HG03378 (cell line): ENCODE results near the gene POLR2L.

Experiments
- ATAC-seq: cut with Tn5 transposase; IDR thresholded peaks from one replicate; pipeline ENCODE4 v1.9.1; 2021; ENCODE audit warnings: mild to moderate bottlenecking, moderate library complexity; ENCODE audit not compliant: unreplicated experiment

POLR2L gene

DNA sequence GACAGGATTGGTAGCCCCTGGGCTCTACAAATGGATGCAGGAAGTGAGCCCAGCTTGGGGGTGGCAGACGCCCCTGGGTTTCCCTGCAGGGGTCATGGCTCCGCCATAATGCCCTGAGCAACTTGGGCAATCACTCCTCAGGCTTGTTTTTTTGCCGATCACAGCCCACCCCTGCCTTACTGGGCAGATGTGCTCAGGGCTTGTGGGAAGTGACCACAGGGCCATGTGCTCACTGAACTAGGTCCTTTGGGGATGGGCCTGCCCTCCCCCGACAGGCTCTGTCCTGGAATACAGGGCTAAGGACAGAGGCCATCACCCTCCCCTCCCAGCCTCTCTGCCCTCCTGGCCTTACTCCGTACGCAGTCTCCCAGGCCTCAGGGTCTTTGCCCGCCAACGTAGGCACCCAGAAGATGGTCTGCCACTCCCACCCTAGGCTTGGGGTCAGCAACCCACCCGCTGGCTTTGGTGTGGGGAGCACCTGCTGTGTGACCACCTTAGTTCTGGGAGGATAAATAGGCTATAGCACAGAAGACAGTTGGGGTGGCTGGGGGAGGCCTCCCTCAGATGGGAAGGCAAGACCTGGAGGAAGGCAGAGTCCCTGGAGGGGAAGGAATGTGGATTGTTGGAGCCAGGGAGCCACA is 28.8 kb downstream of the POLR2L start:
- no peak for ATAC-seq

DNA sequence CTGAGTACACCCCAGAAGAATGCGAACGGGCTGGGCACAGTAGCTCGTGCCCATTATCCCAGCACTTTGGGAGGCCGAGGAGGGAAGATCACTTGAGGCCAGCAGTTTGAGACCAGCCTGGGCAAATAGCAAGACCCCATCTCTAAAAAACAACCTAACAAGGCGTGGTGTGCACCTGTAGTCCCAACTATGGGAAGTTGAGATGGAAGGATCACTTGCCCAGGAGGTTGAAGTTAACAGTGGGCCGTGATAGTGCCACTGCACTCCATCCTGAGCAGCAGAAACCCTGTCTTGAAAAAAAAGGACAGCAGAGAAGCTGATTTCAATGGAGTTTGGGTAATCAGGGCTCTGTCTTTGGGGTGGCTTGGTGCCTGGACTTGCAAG is 29.3 kb downstream of the POLR2L start:
- ATAC-seq: no peak

DNA sequence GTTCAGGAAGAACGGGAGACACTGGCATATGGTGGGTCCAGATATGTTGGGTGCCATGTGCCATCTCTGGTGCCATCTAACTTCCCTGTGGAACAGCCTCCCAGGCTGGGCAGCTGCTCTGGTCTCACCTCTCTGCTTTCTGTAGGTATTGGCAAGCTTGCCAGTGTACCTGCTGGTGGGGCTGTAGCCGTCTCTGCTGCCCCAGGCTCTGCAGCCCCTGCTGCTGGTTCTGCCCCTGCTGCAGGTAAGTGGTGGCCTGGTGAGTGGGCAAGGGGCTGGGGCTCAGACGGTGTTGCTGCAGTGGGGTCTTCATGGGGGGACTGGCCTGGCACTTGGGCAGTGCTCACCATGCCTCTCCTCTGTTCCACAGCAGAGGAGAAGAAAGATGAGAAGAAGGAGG is 29.9 kb downstream of the POLR2L start:
- no peak for ATAC-seq

DNA sequence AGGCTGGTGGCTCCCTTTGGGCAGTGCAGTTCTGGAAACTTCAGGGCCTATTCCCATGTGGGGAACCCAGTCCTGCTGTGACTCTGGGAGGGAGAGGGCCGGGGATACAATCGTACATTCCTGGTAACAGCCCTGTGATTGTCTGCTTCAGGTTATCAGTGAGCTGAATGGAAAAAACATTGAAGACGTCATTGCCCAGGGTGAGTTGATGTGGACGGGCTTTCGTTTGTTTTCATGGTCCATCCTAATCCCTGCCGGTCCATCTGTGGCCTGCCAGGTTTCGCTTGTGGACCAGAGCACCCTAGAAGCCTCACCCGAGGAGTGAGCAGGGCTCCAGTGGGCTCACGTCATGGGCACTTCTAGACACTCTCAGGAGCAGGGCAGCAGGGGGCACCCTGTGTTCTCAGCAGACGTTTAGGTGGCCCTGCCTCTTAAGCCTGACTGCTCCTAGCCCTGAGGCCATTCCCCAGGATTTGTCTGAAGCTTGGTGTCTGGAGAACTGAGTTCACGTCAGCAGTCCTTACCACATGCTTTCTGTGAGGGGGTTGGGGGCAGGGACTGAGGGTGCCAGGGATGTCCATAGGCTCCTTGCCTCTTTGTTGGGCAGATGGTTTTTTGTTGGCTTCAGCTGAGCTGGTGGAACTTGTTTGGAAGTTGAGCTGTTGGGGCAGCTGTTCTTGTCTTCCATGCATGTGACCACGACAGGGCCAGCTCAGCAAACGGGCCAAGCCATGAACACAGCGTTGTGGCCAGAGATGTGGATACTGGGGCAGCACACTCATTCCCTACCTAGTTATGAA is 30.7 kb downstream of the POLR2L start:
- no peak for ATAC-seq

DNA sequence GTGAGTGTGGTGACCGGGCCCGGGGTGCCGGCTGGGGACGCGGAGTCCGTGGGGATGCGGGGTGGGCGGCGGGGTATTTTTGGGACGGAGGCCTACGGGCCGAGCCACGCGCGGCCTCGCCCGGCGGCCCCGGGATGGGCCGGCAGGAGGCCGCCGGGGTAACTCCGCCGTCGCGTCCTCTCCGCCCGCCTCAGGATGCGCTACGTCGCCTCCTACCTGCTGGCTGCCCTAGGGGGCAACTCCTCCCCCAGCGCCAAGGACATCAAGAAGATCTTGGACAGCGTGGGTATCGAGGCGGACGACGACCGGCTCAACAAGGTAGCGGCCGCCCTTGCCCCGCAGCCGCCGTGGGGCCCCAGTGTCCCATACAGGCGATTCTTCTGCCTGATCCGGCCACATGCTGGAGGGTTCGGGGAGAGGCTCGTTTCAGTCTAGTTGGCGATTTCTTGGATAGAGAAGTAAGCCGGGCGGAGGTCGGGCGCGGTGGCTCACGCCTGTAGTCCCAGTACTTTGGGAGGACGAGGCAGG is 32.2 kb downstream of the POLR2L start:
- ATAC-seq: no peak

DNA sequence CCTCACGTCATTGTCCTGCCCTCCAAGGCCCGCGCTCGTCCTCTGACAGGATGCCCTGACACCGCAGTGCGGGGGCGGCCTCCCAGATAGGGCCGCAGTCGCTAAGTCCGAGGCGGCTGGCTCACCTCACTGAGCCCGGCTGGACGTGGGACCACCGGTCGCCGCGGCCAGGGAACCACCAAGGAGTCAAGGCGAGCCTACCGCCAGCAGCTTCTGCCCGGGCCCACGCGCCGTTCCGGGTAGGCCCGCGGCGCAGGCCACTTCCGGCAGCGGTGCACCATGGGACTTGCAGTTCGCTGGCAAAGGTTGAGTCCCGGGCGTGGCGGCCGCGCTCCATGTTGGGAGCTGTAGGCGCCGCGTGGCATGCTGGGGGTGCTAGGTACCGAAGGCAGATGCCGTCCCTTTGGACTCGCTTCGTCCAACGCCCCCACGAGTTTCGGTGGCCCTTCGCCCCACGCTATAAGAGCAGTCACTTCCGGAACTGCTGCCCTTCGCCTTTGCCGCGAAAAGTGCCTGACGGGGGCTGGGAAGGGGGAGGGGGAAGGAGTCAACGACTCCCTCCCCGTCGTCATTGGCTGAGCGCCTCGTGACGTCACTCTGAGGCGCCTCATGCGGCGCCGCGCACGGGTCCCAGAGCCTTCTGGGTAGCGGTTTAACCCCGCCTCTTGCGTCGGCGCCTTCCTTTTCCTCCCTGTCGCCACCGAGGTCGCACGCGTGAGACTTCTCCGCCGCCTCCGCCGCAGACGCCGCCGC is 32.9 kb downstream of the POLR2L start, which contains the start of gene RPLP2:
RPLP2 (plus strand) TSS at position 681 of the 753 bp plus-strand sequence. CDS start 268 bp downstream, outside the sequence.
- ATAC-seq: peak; percentile 63

DNA sequence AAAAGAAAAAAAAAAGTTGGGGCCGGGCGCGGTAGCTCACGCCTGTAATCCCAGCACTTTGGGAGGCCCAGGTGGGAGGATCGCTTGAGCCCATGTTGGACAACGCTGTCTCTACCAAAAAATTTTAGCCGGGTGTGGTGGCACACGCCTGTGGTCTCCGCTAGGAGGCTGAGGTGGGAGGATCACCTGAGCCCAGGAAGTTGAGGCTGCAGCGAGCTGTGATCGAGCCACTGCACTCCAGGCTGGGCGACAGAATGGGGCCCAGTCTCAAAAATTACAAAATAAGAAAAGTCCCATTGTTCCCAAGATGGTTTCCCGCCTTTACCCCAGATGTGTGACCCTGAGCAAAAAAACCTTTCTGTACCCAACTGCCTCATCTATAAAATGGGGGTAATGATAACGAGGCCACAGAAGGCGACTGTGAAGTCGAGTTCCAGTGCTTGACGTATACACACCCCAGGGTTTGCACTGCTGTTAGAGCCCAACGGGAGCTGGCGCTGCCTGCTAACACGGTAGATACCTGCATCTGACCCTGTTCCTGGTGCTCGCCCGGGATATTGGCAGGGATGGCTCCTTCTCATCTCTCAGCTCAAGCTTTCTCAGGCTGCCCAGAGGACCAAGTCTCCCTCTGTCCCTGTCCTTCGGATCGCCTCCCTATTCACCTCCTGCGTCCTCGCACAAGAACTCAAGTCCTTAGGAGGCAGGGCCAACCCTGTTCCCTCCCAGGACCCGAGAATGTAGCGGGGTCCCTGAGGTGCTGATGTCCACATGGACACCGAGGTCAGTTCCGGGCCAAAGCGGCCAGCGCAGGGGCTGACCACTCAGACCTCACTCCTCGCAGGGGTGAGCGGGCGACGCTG is 33.7 kb downstream of the POLR2L start:
- no peak for ATAC-seq

DNA sequence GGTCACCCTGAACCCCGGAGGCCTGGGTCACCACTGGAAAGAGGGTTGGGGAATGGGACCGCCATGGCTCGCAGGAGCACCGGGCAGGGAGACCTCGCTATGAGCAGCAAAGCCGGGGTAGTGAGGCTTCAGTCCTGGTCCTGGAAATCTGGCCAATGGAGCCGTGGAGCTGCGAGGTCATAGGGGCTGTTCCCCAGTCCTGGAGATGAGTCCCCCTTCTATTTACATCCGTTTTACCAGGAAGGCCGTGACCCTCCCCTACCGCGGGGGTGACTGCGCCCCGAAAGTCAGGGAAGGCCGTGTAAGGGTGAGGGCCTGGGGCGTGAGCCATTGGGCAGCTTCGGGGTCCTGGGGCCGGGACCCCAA is 37.7 kb downstream of the POLR2L start:
- ATAC-seq: no peak

DNA sequence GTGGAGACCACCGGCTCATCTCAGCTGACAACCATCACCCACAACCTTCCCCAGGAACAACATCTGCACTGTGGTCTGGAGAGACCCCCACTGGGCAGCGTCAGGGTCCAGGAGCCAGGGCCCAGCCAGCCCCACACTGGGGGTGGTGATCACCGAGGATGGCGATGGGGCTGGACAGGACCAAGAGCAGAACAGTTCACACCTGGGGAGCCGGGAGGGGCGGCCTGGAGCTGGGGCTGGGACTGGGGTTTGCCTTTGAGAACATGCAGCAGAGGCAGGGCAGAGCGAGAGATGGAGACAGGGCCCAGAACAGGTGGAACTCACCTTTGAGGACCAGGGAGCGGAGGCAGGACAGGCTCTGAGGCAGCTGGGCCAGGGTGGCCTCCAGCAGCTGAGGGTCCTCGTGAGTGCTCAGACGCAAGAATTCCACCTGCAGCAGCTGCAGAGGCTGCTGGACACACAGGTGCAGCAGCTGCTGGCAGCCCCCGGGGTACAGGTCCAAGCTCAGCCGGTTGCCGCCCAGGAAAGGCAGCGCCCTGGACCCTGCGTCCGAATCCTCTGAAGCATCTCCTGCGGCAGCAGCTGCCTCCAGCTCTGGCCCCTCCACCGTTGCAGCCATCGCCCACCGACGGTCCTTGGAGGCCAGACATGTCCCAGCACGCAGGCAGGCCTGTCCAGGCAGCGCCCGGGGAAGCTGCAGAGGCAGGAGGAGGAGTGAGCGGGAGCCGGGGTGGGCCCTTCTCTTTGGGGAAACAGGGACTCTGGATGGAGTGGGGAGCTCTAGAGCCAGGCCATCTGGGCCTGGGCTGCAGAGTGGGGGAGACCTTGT is 38.3 kb downstream of the POLR2L start:
- no peak for ATAC-seq

DNA sequence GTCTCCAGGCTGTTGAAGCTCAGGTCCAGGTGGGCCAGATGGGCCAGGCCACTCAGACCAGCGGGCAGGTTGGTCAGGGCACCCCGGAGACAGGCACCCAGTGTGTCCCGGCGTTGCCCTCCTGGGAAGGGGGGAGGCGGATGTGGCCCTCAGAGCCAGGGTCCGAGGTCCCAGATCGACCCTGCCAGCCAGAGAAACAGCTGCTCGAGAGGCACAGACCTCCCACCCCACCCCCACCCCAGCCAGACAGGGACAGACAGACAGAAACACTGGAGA is 38.9 kb downstream of the POLR2L start:
- ATAC-seq: no peak

DNA sequence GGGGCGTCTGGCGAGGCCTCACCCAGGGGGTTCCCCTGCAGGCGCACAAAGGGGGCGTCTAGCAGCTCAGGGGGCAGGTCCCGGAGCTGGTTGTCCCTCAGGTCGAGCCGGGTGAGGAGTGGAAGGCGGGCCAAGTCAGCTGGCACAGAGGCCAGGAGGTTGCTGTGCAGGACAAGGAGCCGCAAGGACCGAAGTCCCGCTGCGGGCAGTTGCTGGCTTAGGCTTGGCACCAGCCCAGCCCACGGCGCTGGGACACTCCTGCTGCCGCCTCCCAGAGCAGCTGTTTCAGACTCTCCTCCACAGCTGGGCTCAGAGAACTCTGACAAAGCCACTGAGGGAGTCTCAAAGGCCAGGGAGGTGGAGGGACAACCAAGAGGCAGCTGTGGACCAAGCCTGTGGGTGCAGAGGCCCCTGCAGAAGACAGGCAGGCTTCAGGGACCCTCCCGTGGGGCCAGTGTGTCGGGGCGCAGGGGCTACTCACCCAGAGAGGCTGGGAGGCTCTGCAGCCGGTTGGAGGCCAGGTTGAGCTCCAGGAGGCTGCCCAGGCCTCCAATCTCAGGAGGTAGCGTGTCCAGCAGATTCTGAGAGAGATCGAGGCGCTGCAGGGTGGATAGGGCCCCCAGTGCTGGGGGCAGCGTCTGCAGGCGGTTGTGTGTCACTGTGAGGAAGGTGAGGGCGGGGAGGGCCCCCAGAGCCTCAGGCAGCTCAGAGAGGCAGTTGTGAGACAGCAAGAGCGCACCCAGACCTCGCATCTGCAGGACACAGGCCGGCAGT is 39.4 kb downstream of the POLR2L start:
- ATAC-seq: no peak

DNA sequence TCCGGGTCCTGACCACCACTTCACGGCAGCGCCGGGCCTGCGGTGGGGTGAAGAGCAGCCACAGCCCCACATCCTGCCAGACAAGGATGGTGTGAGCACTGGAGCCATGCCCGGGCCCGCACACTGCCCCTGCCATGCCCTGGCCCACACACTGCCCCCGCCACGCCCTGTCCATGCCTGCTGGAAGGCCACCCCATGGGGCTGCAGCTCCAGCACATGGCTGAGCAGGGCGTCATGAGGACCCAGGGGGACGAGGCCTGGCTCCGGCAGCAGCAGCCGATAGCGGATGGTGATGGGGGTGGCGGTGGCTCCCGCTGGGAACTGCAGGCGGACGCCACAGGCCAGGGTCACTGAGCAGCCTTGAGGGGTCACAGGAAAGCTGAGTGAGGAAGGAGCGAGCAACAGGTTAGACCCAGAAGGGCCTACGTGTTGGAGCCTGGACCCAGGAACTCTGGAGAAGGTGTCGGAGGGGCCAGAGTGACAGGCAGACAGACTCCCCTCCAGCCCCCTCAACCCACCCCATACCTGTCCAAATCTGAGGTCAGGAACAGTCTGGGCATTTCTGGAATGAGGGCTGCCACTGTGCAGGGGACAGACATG is 40.2 kb downstream of the POLR2L start:
- ATAC-seq: no peak

DNA sequence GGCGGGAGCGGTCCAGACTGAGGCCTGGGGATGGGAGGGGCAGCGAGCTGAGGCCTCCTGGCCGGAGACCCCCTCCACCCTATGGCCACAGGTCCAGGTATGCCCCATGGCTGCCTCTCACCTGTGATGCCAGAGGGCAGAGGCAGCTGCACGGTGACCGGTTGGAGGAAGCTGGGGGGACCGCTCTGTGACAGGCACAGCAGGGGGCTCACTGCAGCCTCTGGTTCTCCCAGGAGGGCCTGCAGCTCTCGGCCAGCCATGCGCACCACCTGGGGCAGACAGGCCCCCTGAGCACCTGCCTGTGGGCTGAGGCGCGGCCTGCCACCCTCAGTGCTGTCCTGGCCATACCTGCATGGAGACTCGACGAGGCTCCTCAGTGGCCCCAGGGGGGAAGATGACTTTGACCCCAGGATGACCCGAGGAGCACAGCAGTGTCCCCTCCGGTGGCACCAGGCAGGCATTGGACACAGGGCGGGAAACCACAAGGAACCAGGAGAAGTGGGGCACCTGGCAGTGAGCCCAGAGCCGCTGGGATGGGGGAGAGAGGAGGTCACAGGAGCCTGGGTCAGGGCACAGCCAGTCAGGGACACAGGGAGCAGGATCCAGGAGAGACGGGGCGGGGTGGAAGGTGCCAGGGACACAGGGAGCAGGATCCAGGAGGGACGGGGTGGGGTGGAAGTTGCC is 41.1 kb downstream of the POLR2L start:
- ATAC-seq: no peak

DNA sequence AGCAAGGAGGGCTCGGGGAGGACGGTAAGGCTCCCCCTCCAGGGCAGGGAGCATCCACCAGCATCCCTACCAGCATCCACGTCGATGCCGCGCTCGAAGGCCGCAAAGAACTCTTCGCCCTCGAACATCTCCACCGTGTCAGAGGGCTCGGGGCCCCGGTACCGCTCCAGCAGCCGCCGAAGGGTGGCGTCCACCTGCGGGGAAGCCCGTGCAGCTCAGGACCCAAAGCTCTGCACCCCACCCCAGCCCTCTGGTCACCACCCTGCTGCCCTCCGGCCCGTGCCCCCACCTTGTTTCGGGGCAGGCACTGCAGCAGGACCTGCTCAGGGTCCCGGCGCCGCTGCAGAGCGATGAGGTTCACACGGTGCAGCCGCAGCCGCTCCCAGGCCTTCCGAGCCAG is 41.9 kb downstream of the POLR2L start:
- no peak for ATAC-seq

DNA sequence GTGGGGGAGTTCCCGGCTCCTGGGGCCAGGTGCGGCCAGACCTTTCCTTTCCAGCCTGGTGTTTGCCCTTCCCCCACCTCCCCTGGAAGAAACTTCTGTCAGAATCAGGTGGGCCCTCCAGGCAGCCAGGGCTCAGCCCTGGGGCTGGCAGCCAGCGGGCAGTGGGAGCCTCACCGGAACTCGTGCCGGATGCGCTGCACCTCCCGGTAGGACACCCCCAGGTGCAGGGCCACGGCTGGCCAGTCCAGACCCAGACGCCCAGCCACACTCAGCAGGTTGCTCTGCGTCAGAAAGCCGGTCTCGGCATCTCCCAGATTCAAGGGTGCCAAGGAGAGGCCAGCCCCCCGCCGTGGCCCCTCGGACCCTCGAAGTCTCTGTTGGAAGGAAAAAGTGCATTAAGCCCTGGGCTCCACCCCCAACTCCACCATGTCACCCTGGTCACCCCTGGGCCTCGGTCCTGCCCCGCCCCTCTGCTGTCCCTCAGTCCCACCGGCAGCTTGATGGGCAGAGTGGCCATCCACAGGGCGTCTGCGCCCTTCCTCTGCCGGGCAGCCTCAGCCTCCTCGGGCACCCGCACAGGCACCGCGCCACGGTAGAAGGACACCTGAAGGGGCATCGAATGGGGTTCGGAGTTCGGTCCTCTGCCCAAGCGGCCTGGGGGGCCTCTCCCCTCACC is 42.5 kb downstream of the POLR2L start:
- ATAC-seq: no peak

DNA sequence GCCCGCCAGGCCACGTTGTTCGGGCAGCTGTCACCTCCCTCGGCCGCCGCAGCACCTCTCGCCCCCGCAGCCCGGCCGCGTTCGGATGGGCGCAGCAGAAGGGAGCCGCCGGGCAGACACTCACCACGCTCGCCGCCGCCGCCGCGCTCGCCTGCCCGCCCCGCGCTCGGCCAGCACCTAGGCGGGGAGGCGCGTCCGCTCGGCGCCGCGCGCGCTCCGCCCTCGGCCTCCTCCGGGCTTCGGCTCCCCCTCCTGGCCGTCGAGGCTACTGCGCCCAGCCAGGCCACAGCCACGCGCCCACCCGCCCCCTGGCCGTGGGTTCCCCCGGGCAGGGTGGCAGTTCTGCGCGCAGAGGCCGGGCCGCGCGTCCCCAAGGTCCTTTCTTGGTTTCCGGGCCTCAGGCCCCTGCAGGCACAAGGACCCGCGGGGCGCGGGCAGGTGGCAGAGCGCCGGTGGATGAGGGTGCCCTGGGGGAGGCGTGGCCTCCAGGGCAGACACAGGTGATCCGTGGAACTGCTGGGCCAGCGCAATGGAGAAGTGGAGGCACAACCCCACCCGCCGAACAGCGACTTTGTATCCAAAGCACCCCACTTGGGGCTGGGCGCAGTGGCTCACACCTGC is 44.1 kb downstream of the POLR2L start, which contains the start of gene SLC25A22:
SLC25A22 (minus strand) TSS at position 189 of the 621 bp plus-strand sequence. CDS start 3,275 bp downstream, outside the sequence.
- ATAC-seq: peak; percentile 29
